GM12872 (cell line): ENCODE data around the gene THSD7A.

Experiments used
- CTCF ChIP-seq: IDR thresholded peaks from 3 replicates; pipeline ENCODE4 v1.5.1; 2011; ENCODE audit warnings: low read depth, mild to moderate bottlenecking, low read length, moderate library complexity; ENCODE audit not compliant: insufficient read depth

THSD7A gene

GRCh38 chr7:11707606-11708193, 124.3 kb downstream of the THSD7A start:
- no peak for TF ChIP-seq CTCF

- TF ChIP-seq CTCF: no peak
These were observed 125.1 kb downstream of the THSD7A start for GRCh38 chr7:11706666-11707605.

- no peak for TF ChIP-seq CTCF
These were observed 128.2 kb downstream of the THSD7A start for GRCh38 chr7:11703829-11704228.

GRCh38 chr7:11702938-11703337, 129.1 kb downstream of the THSD7A start:
- no peak for TF ChIP-seq CTCF

GRCh38 chr7:11701829-11702560, 130.0 kb downstream of the THSD7A start:
- no peak for TF ChIP-seq CTCF

- TF ChIP-seq CTCF: no peak
These were observed 132.3 kb downstream of the THSD7A start for GRCh38 chr7:11699666-11700065.

- TF ChIP-seq CTCF: no peak
These were observed 133.6 kb downstream of the THSD7A start for GRCh38 chr7:11698384-11698871.
